GM19455 (cell line): Measurements from ENCODE around the gene PPP1R13B.
"Not testable (repeated sequence)": the region's sequence is repeated elsewhere in the genome, so short reads cannot be mapped to it uniquely, and the experiment has no call there.

ENCODE experiments used
- ATAC-seq: cut with Tn5 transposase; IDR thresholded peaks from one replicate; pipeline ENCODE4 v1.9.1; 2021; ENCODE audit not compliant: unreplicated experiment

PPP1R13B gene

DNA sequence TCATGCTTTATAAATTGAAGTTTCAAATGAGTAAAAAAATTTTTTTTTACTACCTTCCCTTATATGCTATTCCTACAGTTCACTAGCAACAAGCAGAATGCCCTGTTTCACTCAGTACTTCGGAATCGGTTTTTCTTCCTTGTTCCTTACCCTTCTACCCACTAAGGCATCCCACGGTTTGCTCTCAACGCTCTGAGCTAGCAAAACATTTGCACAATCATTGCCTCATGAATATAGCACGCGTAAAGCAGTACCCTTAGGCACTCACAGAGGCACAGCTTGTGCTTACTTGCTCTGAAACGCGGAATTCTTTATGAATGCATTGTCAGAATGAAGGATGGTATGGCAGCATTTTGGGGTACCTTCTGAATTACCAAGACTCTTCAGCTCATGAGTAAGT, 45.0 kb downstream of the PPP1R13B start:
- no peak for ATAC-seq

DNA sequence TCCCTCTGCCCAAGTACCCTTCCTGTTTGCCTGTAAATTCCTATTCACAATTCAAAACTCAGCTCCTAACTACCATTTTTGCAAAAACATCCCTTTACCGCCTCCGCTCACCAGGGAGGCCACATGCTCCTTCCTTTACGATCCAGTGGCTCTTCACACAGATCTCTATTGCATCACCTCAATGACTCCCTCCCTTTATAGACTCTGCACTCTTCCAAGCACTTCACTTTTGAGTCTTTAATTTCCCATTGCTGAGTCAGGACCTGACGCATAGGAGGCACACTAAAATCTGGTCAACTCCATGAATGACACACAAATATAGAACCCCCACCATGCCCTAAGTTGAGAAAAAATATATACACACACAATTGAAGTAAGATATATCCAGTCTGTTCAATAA, 45.9 kb downstream of the PPP1R13B start:
- no peak for ATAC-seq

DNA sequence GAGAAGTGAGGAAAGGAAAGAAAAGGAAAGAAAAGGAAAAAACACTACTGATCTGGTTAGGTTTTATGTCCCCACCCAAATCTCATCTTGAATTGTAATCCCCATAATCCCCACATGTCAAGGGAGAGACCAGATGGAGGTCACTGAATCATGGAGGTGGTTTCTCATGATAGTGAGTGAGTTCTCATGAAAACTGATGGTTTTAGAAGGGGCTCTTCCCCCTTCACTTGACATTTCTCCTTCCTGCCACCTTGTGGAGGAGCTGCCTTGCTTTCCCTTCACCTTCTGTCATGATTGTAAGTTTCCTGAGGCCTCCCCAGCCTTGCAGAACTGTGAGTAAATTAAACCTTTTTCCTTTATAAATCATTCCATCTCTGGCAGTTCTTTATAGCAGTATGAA, 54.2 kb downstream of the PPP1R13B start:
- ATAC-seq: not testable (repeated sequence)

DNA sequence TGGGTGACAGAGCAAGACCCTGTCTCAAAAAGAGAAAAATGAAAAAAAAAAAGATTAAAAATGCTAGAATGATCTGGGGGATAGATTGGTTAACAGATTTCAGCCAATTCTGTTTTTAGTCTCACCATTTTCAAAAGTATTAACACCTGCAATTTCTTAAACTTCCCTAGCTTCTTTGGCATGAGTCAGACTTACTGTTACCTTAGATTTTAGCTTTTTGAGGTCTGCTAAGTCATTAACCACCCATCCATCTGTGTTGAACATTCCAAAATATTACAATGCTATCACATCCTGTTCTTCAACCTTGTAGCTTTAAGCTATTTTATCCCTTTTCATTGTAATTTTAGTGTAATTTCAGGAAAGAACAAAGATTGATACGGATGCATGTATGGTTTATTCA, 59.3 kb downstream of the PPP1R13B start:
- no peak for ATAC-seq

DNA sequence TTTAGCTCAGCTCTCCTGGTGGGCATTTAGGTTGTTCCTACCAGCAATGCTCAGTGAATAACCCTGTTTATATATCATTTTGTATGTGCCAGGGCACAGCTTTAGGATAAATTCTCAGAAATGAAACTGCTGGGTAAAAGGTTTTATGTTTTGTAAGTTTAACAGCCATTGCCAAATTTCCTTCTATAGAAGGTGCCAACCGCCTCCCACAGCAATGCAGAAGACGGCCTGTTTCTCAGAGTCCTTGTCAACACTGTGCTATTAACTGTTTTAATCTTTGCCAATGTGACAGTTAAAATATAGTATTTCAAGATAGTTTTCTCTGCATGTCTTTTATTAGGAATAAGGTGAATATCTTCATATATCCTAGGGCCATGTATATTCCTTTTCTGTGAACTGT, 65.0 kb downstream of the PPP1R13B start:
- ATAC-seq: no peak

DNA sequence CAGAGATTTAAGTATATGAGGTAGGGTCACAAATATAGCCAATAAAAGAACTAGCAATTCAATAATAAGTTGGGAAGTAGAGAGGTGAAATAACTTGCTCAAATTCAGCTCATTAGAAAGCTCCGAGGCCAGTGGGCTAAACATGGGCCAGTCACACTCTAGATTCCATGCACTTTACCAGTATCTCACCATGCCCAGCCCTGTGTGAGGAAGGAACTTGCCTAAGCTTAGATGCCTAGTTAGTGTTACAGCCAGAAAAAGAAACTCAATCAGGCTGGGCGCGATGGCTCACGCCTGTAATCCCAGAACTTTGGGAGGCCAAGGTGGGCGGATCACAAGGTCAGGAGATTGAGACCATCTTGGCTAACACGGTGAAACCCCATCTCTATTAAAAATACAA, 71.1 kb downstream of the PPP1R13B start:
- ATAC-seq: not testable (repeated sequence)

DNA sequence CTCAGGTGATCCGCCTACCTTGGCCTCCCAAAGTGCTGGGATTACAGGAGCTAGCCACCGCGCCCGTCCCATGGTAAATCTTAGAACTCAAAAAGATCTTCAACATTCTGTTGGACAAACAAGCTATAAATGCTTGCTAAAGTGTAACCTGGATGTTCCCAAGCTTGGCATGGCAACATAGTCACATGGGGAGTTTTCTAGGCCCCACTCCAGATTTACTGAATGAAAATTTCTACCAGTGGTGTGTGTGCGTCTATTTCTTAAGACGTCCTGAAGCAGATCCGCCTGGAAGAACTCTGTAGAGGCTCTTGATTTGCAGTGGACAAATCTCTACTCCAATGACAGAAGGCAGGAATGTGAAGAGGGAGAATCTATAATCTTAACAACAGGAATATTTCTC, 71.9 kb downstream of the PPP1R13B start:
- ATAC-seq: no peak

DNA sequence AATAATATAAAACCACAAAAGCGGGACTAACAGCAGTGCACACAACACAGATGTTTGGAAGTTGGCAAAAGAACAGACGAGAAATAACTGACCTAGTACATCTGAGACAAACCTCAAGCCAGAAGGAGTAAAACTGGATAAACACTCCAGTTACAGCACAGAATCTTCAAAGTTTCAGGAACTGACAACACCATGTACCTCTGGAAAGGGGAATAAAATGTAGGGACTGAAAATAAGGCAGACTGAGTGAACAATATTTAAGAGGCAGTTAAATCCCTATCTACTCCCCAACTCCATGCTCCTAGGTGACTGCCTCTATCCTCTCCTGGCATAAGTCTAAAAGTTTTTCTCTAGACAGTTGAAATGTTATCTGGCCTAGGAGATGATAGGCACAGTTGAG, 73.9 kb downstream of the PPP1R13B start:
- no peak for ATAC-seq

DNA sequence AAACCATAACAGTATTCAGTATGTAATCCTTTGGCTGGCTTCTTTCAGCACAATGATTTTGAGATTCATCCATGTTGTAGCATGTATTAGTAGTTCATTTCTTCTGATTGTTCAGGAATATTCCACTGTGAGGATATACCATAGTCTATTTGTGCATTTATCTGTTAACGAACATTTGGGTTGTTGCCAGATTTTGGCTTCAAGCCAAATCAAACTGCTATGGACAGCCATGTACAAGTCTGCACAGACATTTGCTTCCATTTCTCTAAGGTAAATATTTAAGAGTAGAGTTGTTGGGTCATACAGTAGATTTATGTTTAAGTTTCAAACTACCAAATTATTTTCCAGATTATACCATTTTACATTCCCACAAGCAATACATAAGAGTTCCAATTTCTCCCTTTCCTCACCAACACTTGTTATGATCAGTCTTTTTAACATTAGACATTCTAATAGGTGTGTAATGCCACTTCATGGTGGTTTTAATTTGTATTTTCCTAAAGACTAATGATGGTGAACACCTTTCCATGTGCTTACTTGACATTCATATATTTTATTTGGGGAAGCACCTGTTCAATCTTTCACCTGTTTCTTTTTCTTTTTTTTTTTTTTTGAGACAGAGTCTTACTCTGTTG, 75.2 kb downstream of the PPP1R13B start:
- no peak for ATAC-seq

DNA sequence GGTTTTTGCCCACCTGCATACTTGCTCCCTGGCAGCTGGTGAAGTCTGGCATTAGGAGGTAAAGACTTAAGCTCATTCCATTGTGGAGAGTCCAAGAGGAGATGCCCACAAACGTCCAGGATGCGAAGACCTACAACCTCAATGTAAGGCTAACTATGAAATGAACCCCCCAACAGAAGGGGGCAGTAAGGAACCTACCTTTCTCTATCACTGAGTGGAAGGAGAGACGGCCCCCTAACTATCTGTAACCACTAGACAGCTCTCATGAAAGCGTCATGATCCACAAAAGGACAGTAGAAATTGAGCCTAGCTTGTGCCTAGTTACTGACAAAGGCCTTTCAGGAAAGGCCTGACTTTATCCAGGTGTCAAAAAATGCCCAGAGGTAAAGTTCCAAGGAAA, 76.5 kb downstream of the PPP1R13B start:
- ATAC-seq: no peak

DNA sequence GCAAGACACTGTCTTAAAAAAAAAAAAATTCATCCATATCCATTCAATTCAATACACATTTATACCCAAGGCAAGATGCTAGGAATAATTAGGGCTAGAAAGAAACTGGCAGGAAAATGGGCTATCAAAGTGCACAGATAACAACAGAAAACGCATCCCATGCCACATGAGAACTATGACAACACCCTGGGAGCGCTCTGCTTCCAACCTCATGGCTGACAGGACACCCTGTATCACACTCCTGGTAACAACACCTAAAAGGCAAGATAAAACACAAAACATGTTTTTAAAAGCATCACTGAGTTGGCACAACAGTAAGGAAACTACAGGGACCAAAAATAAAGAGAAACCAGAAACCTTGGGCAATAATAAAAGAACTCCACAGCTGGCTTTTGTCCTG, 76.9 kb downstream of the PPP1R13B start:
- no peak for ATAC-seq

DNA sequence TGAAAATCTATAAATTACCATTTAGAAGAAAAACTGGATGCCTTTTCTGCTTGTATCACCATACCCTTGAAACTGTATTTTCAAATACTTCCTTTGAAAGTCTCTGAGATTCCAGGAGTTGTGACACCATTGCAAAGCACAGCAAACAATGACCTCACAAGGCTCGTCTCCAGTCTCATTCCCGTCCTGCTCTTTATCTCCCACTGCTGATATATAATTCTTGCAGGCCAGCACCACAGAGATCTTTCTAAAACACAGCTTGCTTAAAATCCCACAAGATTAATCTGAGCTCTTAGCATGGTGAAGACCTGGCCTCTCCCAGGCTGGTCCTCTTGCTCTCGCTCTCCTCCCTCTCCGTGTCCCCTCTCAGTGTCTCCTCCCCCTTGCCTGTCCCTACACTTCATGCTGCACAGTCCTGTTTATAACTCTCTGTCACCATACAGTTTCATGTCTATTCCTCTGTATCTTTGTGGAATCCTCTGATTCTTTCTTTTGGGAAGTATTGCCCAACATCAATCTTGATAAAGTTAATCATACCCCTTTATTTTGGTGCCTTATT, 80.0 kb downstream of the PPP1R13B start:
- no peak for ATAC-seq

DNA sequence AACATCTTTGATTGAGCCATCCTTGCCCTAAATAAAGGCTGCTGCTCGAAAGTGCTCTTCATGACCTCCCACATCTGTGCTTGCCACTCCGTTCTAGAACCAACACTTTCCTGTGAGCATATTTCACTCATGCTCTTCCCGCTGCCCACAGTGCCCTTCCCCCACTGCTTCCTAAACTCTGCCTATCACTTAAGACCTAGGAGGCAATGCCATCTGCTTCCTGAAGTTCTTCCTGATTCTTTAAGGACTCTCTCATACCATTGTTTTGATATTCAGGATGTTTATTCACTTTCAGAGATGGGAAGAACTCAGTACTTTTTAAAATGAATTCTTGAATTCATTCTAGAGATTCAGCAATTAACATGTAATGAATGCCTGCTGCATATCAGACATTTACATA, 81.8 kb downstream of the PPP1R13B start:
- ATAC-seq: no peak

DNA sequence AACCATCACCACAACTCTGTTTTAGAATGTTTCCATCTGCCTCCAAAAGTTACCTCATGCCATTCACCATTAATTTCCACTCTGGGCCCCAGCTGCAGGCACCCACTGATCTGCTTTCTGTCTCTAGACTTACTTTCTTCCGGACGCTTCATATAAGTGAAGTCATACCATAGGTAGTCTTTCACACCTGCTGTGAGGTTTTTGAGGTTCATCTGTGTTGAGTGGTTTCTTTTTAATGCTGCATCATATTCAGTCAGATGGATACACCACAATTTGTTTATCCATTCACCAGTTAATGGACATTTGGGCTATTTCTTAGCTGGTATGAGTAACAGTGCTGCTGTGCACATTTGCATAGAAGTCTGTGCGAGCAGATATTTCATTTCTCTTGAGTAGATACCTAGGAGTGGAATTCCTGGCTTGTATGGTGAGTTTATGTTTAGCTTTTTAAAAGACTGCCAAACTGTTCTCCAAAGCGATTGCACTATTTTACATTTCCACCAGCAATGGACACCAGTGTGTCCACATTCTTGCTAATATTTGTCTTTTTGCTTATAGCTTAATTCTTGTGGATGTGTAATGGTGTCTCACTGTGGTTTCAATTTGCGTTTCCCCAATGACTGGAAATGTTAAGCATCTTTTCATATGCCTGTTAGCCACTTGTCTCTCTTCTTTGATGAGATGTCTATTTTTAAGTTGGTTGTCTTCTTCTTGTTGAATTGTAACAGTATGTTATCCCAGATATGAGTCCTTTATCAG, 83.5 kb downstream of the PPP1R13B start:
- peak; percentile 79 for ATAC-seq

DNA sequence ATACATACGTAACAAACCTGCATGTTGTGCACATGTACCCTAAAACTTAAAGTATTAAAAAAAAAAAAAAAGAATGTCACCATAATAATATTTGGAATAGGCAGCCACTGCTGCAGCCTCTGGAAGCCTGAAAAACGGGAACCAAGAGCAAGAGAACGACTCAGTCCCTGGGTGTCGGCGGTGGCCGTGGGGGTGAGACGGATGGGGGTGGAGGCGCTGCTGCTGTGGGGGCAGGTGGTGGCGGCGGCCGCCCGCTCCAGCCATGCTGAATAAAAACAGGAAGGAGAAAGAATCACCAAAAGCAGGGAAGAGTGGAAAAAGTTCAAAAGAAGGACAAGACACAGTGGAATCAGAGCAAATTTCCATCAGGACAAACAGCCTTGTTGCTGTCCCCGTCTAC, 84.8 kb downstream of the PPP1R13B start:
- no peak for ATAC-seq

DNA sequence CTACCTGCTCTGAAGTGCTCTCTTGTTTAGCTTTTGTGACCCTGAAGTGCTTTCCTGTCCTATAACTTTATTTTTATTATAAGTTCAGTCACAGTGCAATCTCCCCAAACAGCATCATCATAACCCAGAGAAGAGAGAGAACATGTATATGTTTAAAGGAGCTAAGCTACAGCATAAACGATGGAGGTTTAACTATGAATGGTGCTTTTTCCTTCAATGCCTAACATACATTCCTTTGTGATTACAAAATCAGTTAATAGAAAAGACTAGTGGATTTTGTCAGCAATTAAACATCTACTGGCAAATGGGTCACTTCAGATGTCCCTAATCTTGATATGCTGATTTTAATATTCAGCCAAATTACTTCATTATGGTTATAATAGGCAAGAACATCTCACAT, 85.3 kb downstream of the PPP1R13B start:
- no peak for ATAC-seq

DNA sequence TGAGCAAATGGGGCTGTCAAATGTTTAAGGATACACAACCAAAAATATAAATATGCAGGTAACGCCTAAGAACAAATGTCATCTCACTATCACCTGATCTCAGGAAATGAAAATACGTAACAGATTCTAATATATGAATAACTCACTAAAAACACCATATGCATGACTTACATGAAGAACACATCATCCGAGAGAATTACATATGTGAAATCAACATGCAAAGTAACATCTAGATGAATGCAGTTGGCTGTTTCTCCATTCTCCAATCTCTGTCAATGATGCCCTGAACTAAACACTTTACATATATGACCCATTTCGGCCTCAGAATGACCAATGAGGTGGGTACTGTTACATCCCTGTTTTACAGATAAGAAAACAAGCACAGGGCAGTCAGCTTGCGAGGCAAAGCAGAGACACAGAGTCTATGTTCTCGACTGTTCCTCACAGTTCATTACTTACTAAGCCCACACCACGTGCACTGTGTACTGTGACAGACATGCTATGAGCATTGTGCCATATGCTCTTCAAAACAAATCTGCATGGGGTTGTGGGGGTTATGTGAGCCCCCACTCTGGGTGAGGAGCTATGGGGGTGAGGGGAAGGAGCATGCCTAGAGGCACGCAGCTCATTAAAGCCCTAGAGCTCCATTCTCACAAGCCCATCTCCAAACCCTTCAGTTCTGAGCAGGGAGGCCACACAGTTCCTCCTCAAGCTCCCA, 89.2 kb downstream of the PPP1R13B start:
- ATAC-seq: no peak

DNA sequence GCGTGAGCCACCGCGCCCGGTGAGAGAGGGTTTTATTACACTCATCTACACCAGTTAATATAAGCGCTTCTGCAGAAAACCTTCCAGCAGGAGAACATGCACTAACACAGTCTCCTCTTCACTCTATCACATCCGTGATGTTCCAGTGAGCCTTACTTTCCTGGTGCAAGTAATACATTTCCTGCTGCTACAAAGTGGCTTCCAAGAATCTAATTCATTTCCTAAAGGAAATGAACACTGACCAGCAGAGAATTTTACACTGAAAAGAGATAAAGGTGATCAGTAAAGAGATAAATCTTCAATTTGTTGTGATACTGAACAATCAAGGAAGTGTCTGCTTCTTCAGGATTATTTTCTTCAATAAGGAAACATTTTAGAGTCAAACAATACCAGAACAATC, 92.3 kb downstream of the PPP1R13B start:
- no peak for ATAC-seq

DNA sequence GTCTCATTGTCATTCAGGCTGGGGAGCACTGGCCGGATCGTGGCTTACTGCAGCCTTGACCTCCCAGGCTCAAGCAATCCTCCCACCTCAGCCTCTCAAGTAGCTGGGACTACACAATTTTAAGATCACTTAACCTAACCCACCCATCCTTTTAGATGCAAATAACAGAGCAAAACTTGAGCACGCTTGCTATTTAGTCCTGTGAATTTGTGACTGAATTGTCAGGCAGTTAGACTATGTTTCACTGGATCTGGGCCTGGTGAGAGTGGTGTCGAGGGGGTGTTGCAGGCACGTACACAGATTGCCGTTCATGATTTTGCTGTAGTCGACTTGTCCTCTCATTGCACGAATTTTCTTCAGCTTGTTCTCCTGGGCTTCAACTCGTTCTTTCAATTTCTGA, 93.6 kb downstream of the PPP1R13B start:
- ATAC-seq: no peak

DNA sequence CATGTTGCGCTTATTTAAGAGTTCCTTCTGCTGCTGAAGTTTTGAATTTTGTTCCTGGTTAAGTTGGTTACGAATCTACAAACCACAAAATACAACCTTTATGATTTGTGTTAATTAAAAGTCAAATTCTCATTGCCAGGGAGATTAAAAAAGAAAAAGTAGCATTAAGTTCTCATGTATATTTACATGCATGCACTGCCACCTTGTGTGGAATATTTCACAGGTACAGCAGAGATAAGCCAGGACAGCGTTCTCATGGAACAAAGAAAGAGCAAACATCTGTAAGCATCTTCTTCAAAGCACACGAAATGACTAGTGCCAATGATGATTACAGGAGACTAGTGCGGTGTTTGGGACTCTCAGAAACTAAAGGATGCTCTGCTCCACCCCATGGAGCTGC, 97.5 kb downstream of the PPP1R13B start:
- no peak for ATAC-seq

DNA sequence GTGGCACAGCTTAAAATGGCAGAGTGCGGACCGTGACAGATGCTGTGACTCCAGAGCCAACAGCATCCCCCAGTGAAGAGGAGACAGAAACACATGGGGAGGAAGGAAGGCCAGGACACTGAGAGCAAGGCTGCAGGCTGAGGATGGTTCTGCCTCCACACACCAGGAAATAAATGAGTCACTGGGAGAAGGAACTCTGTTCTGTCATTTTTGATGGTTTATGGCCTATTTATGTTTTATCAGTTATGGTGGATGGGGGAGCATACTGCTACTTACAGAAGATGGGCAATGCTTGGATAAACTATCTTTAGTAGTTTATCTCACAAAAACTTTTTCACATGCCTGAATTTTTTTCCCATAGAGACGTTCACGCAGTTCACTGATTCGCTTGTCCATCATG, 97.9 kb downstream of the PPP1R13B start:
- no peak for ATAC-seq

DNA sequence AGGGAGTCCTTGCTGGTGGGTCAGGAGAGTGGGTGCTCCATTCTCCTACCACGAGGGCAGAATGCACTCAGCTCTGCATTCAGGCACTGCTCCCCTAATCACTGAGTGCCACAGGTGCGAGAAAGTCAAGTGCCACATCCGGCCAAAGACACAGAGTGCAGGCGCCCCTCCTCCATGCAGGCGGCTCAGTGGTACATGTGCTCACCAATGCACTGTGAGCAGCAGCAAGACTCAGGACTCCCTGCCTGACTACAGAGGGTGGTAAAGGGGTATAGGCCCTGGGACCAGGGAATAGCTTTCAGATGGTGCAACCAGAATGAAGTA, 98.9 kb downstream of the PPP1R13B start:
- ATAC-seq: no peak
